PC-3 (cell line): ENCODE data around the gene POMC. TPM values are rescaled to one million over a fixed set of nuclear protein-coding genes. Genes with fewer than 3 reads are reported as not detected.

Experiments
- ATAC-seq: fragments of 200-7000 bp; cut with Tn5 transposase; 2 replicates; pipeline ENCODE4 v1.9.1; 2020; ENCODE audit warnings: mild to moderate bottlenecking, moderate library complexity
- BruUV-seq: library from RNA; stranded (reverse); fragments of 400-500 nt; replicated peaks from 2 replicates; lab custom pipeline; 2021; lab: Mats Ljungman, UMichigan
- CTCF ChIA-PET: fragments of 300-600 bp; sonication (Branson Sonifier 250); formaldehyde crosslinking; loops from one replicate; lab custom pipeline; 2022; ENCODE audit warnings: antibody characterized with exemption; lab: Charles Lee
- POLR2A ChIA-PET: fragments of 300-600 bp; sonication (Branson Sonifier 250); formaldehyde crosslinking; loops from one replicate; lab custom pipeline; 2022; ENCODE audit warnings: antibody characterized with exemption; ENCODE audit not compliant: unreplicated experiment; lab: Charles Lee
- DNase-seq: peaks from one replicate; pipeline ENCODE4 v3.0.0-alpha.2; 2015
- H2AFZ ChIP-seq: fragments of 300-600 bp; sonication (generic); 2 replicates; pipeline ENCODE4 v1.6.0; 2016; ENCODE audit warnings: antibody characterized with exemption, low read length
- H3F3A ChIP-seq: fragments of 300-600 bp; sonication (generic); one replicate; pipeline ENCODE4 v1.6.0; 2017; ENCODE audit warnings: antibody characterized with exemption, low read length, control low read depth, mild to moderate bottlenecking; ENCODE audit not compliant: unreplicated experiment
- H3K27ac ChIP-seq: fragments of 300-600 bp; sonication (generic); 2 replicates; pipeline ENCODE4 v1.5.1; 2016; ENCODE audit warnings: mild to moderate bottlenecking, low read length
- H3K27me3 ChIP-seq: fragments of 300-600 bp; sonication (generic); 2 replicates; pipeline ENCODE4 v1.6.1; 2016; ENCODE audit warnings: low read length, mixed read lengths
- H3K36me3 ChIP-seq: fragments of 300-600 bp; sonication (generic); 2 replicates; pipeline ENCODE4 v1.6.1; 2016; ENCODE audit warnings: low read depth, mixed run types, low read length, mixed read lengths
- H3K4me1 ChIP-seq: fragments of 300-600 bp; sonication (generic); 2 replicates; pipeline ENCODE4 v1.5.1; 2016; ENCODE audit warnings: low read length; ENCODE audit not compliant: insufficient read depth
- H3K4me2 ChIP-seq: fragments of 300-600 bp; sonication (generic); 2 replicates; pipeline ENCODE4 v1.6.0; 2016; ENCODE audit warnings: low read length
- H3K4me3 ChIP-seq: fragments of 300-600 bp; sonication (generic); 2 replicates; pipeline ENCODE4 v1.5.1; 2016; ENCODE audit warnings: mild to moderate bottlenecking, low read length, mixed read lengths
- H3K79me2 ChIP-seq: fragments of 300-600 bp; sonication (generic); 2 replicates; pipeline ENCODE4 v1.6.1; 2017; ENCODE audit warnings: low read length, mixed read lengths
- H3K9ac ChIP-seq: fragments of 300-600 bp; sonication (generic); 2 replicates; pipeline ENCODE4 v1.6.0; 2016; ENCODE audit warnings: mild to moderate bottlenecking, low read length
- H3K9me2 ChIP-seq: fragments of 300-600 bp; sonication (generic); replicated peaks from 2 replicates; pipeline ENCODE4 v1.6.1; 2016; ENCODE audit warnings: mixed run types, low read length, mixed read lengths
- H3K9me3 ChIP-seq: fragments of 300-600 bp; sonication (generic); 2 replicates; pipeline ENCODE4 v1.6.1; 2016; ENCODE audit warnings: low read length, mixed read lengths
- H4K20me1 ChIP-seq: fragments of 300-600 bp; sonication (generic); 2 replicates; pipeline ENCODE4 v1.6.1; 2016; ENCODE audit warnings: low read length, mixed read lengths
- EZH2 ChIP-seq: fragments of 300-600 bp; sonication (generic); IDR thresholded peaks from one replicate; pipeline ENCODE4 v1.6.1; 2017; ENCODE audit warnings: antibody characterized with exemption, mild to moderate bottlenecking, low read length; ENCODE audit not compliant: unreplicated experiment
- EZH2phosphoT487 ChIP-seq: fragments of 300-600 bp; sonication (generic); IDR thresholded peaks from 2 replicates; pipeline ENCODE4 v1.6.1; 2018; ENCODE audit warnings: mild to moderate bottlenecking, antibody characterized with exemption, low read length, borderline replicate concordance
- intact Hi-C: fragments of 100-400 bp; cut with micrococcal nuclease; formaldehyde crosslinking; loops from 2 replicates; pipeline ENCODE4 v1.9.0; 2023
- total RNA-seq: library from RNA; depleted of rRNA; stranded (reverse); fragments of >200 nt; gene quantifications from 2 replicates; pipeline ENCODE4 v1.2.3, GENCODE V29; 2014
- TF ChIP-seq, protein P1 (sequence below): fragments of 300-600 bp; sonication (generic); conservative IDR thresholded peaks from 2 replicates; pipeline ENCODE4 v1.5.1; 2017; ENCODE audit warnings: antibody characterized with exemption, low read depth, mild to moderate bottlenecking, low read length

Gene POMC
- total RNA-seq, 1 experiment from 2014 or later: not detected

DNA sequence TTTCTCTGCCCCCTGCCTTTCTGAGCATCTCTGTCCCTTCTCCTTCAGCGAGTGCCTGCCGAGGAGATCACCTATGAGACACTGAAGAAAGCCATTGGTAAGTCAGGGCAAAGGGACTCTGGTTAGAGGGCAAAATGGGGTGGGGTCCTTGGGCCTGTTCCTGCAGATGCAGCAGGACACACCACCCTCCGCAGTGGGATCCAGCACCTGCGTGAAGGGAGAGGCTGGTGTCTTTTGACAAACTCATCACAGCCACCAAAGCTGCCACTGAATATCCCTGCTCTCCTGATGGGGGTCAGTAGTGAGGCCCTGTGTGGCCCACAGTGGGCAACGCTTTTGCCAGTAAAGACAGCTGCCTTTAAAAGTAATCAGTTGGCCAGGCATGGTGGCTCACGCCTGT, 18.7 kb downstream of the POMC start:
- Histone ChIP-seq H3K9me3 (no peaks in the 10 kb centered on the region), H3K4me2 (no peak overlapping the region), H3K4me3 (no peak overlapping the region), H4K20me1 (no peaks in the 10 kb centered on the region), H3K9ac (no peak overlapping the region), H2AFZ (no peak overlapping the region), H3K9me2 (no peaks in the 10 kb centered on the region), H3K27me3 (no peaks in the 10 kb centered on the region), H3K36me3 (no peaks in the 10 kb centered on the region), H3F3A (no peaks in the 10 kb centered on the region), H3K79me2 (no peaks in the 10 kb centered on the region), H3K27ac (no peak overlapping the region), H3K4me1 (no peaks in the 10 kb centered on the region)
- no peak for ATAC-seq
- CTCF ChIA-PET: no interaction called here
- no peak for TF ChIP-seq EZH2phosphoT487
- TF ChIP-seq, protein P1, sequence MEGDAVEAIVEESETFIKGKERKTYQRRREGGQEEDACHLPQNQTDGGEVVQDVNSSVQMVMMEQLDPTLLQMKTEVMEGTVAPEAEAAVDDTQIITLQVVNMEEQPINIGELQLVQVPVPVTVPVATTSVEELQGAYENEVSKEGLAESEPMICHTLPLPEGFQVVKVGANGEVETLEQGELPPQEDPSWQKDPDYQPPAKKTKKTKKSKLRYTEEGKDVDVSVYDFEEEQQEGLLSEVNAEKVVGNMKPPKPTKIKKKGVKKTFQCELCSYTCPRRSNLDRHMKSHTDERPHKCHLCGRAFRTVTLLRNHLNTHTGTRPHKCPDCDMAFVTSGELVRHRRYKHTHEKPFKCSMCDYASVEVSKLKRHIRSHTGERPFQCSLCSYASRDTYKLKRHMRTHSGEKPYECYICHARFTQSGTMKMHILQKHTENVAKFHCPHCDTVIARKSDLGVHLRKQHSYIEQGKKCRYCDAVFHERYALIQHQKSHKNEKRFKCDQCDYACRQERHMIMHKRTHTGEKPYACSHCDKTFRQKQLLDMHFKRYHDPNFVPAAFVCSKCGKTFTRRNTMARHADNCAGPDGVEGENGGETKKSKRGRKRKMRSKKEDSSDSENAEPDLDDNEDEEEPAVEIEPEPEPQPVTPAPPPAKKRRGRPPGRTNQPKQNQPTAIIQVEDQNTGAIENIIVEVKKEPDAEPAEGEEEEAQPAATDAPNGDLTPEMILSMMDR: no peak
- TF ChIP-seq EZH2: no peak
- intact Hi-C loops: no loop called here
- POLR2A ChIA-PET: no interaction called here
- no TSS peak for BruUV-seq
- DNase-seq: no peak

DNA sequence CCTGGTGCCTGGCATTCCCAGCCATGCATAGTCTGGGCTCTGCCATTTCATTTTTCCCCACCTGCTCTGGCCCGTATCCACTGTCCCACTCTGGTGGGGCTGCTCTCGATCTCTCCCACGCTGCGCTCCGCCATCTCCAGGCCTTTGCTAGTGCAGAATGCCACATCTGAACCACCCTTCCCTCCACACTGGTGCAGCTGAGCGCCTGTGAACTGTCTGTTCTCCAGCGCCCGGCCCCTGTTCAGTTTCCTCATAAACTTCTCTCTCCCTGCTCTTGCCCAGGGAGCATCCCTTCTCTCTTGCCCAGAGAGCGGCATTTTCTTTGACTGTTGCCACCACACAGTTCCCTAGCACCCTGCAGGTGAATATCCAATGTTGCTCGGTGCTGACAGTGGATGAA, 21.5 kb downstream of the POMC start:
- H3K36me3 ChIP-seq: no peaks in the 10 kb centered on the region

DNA sequence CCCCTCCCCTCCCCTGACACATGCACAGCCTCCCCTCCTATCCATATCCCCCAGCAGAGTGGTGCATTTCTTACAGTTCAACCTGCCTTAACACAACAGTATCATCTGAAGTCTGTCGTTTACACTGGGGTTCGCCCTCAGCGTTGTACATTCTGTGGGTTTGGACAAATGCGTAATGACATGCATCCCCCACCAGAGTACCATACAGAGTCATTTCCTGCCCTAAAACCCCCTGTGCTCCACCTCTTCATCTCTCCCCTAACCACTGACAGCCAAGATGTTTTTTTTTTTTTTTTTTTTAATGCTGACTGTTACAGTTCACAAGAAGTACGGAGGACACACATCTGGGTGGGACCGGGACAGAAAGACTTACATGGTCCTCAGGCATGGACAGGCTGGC, 22.6 kb downstream of the POMC start:
- Histone ChIP-seq H2AFZ (no peak overlapping the region), H3K27me3 (no peaks in the 10 kb centered on the region), H3K4me2 (no peak overlapping the region), H3K9me3 (no peaks in the 10 kb centered on the region), H4K20me1 (no peaks in the 10 kb centered on the region), H3K27ac (no peak overlapping the region), H3K9me2 (no peaks in the 10 kb centered on the region), H3K79me2 (no peaks in the 10 kb centered on the region), H3K4me3 (no peak overlapping the region), H3K36me3 (no peaks in the 10 kb centered on the region), H3K9ac (no peak overlapping the region), H3K4me1 (no peaks in the 10 kb centered on the region), H3F3A (no peaks in the 10 kb centered on the region)
- ATAC-seq (no peak), DNase-seq (no peak)
- POLR2A ChIA-PET: no interaction called here
- TF ChIP-seq EZH2 (no peak), EZH2phosphoT487 (no peak)
- CTCF ChIA-PET: no interaction called here
- BruUV-seq: no TSS peak
- intact Hi-C loops: no loop called here

More for the DNA sequence above, 21.5 kb downstream of the POMC start:
- TF ChIP-seq EZH2 (no peak), EZH2phosphoT487 (no peak)
- TF ChIP-seq, protein P1: no peak
- Histone ChIP-seq H3K9me3 (no peaks in the 10 kb centered on the region), H3K4me3 (no peak overlapping the region), H3K4me2 (no peak overlapping the region), H3K9me2 (no peaks in the 10 kb centered on the region), H3F3A (no peaks in the 10 kb centered on the region), H3K9ac (no peak overlapping the region), H4K20me1 (no peaks in the 10 kb centered on the region), H2AFZ (no peak overlapping the region), H3K27ac (no peak overlapping the region), H3K4me1 (no peaks in the 10 kb centered on the region), H3K79me2 (no peaks in the 10 kb centered on the region), H3K27me3 (no peaks in the 10 kb centered on the region)
- ChIA-PET CTCF (no interaction called here), POLR2A (no interaction called here)
- BruUV-seq: no TSS peak
- intact Hi-C loops: no loop called here
- ATAC-seq (no peak), DNase-seq (no peak)
